Liver (tissue), 3 donors: ENCODE data around the gene LIPE.

Experiments used
- EGR1 ChIP-seq, 2 donors: IDR thresholded peaks; 2 replicates each; pipeline ENCODE4 v1.6.1; 2016 to 2018; ENCODE audit warnings: antibody characterized with exemption in 2 of 2, low read depth in 2 of 2
- HNF4A ChIP-seq, 2 donors: conservative IDR thresholded peaks; 2 replicates each; pipeline ENCODE4 v1.6.1; 2016; ENCODE audit warnings: antibody characterized with exemption in 2 of 2, mild to moderate bottlenecking in 2 of 2
- JUND ChIP-seq, 2 donors: IDR thresholded peaks; 2 replicates each; pipeline ENCODE4 v1.6.1; 2016; ENCODE audit warnings: antibody characterized with exemption in 2 of 2
- SP1 ChIP-seq: IDR thresholded peaks from 2 replicates; pipeline ENCODE4 v1.6.1; 2018; ENCODE audit warnings: antibody characterized with exemption, mild to moderate bottlenecking
- TAF1 ChIP-seq: conservative IDR thresholded peaks from 2 replicates; pipeline ENCODE4 v1.6.1; 2016; ENCODE audit warnings: antibody characterized with exemption, mild to moderate bottlenecking
- YY1 ChIP-seq: IDR thresholded peaks from 2 replicates; pipeline ENCODE4 v1.6.1; 2016; ENCODE audit warnings: antibody characterized with exemption, mild to moderate bottlenecking
- TF ChIP-seq, protein P1 (sequence below): IDR thresholded peaks from 2 replicates; pipeline ENCODE4 v1.6.1; 2016; ENCODE audit warnings: antibody characterized with exemption
- TF ChIP-seq, protein P2 (sequence below): fragments of 150-350 bp; IDR thresholded peaks from 2 replicates; pipeline ENCODE4 v1.5.1; 2017; ENCODE audit warnings: improper control_type of control experiment, low read depth, low read length; ENCODE audit not compliant: missing input control
- TF ChIP-seq, protein P3 (sequence below): IDR thresholded peaks from 2 replicates; pipeline ENCODE4 v1.6.1; 2016; ENCODE audit warnings: antibody characterized with exemption
- TF ChIP-seq, protein P4 (sequence below): IDR thresholded peaks from 2 replicates; pipeline ENCODE4 v1.6.1; 2016; ENCODE audit warnings: antibody characterized with exemption
- donor health status: healthy.
- donor health status: healthy.

DNA sequence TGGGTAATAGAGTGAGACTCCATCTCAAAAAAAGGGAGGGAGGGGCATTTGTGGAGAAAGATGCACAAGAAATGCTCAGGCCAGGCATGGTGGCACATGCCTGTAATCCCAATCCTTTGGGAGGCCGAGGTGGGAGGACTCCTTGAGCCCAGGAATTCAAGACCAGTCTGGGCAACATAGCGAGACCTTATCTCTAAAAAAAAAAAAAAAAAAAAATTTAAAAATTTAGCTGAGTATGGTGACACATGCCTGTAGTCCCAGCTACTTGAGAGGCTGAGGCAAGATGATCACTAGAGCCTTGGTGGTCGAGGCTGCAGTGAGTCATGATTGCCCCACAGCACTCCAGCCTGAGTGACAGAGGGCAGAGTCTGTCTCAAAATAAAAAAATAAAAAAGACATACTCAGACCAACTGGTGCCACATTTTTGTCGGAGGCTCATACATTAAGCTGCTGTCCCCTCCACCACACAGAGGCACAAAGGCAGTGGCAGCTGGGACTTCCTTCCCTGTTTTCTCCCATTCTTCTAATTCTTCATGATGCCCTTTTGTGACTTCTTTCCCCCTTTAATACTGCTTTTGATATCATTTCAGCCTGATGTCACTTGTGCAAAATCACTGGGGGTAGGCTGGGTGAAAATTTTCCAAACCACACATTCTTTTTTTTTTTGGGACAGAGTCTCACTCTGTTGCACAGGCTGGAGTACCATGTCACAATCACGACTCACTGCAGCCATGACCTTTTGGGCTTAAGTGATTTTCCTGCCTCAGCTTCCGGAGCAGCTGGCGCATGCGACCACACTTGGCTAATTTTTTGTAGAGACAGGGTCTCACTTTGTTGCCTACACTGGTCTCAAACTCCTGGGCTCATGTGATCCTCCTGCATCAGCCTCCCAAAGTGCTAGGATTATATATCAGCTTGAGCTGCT is 42.4 kb upstream of the LIPE start:
- TF ChIP-seq, protein P1, sequence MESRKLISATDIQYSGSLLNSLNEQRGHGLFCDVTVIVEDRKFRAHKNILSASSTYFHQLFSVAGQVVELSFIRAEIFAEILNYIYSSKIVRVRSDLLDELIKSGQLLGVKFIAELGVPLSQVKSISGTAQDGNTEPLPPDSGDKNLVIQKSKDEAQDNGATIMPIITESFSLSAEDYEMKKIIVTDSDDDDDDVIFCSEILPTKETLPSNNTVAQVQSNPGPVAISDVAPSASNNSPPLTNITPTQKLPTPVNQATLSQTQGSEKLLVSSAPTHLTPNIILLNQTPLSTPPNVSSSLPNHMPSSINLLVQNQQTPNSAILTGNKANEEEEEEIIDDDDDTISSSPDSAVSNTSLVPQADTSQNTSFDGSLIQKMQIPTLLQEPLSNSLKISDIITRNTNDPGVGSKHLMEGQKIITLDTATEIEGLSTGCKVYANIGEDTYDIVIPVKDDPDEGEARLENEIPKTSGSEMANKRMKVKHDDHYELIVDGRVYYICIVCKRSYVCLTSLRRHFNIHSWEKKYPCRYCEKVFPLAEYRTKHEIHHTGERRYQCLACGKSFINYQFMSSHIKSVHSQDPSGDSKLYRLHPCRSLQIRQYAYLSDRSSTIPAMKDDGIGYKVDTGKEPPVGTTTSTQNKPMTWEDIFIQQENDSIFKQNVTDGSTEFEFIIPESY: no peak
- TF ChIP-seq, protein P2, sequence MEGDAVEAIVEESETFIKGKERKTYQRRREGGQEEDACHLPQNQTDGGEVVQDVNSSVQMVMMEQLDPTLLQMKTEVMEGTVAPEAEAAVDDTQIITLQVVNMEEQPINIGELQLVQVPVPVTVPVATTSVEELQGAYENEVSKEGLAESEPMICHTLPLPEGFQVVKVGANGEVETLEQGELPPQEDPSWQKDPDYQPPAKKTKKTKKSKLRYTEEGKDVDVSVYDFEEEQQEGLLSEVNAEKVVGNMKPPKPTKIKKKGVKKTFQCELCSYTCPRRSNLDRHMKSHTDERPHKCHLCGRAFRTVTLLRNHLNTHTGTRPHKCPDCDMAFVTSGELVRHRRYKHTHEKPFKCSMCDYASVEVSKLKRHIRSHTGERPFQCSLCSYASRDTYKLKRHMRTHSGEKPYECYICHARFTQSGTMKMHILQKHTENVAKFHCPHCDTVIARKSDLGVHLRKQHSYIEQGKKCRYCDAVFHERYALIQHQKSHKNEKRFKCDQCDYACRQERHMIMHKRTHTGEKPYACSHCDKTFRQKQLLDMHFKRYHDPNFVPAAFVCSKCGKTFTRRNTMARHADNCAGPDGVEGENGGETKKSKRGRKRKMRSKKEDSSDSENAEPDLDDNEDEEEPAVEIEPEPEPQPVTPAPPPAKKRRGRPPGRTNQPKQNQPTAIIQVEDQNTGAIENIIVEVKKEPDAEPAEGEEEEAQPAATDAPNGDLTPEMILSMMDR: no peak
- TF ChIP-seq HNF4A (conservative IDR thresholded peaks at IDR 0.05) (no peak), JUND (IDR thresholded peaks at IDR 0.05) (no peak), TAF1 (no peak), YY1 (no peak), EGR1 (IDR thresholded peaks at IDR 0.05; ENCODE audit: low read depth in 2 of 2) (no peak), SP1 (no peak)
- TF ChIP-seq, protein P3, sequence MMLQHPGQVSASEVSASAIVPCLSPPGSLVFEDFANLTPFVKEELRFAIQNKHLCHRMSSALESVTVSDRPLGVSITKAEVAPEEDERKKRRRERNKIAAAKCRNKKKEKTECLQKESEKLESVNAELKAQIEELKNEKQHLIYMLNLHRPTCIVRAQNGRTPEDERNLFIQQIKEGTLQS: no peak
- TF ChIP-seq, protein P4, sequence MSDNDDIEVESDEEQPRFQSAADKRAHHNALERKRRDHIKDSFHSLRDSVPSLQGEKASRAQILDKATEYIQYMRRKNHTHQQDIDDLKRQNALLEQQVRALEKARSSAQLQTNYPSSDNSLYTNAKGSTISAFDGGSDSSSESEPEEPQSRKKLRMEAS: no peak
